GM12891 (cell line): ENCODE results near the gene ABCC1.

Experiments used
- POLR2A ChIP-seq: IDR thresholded peaks from 2 replicates; pipeline ENCODE4 v1.6.1; 2011; ENCODE audit warnings: low read depth, low read length, control low read depth
- POLR2AphosphoS5 ChIP-seq: IDR thresholded peaks from 2 replicates; pipeline ENCODE4 v1.6.1; 2011; ENCODE audit warnings: low read depth, low read length, control low read depth
- TAF1 ChIP-seq: IDR thresholded peaks from 2 replicates; pipeline ENCODE4 v1.6.1; 2011; ENCODE audit warnings: low read depth, low read length, control low read depth

GRCh38 chr16:16052916-16053315 is 103.5 kb downstream of the ABCC1 start:
- TF ChIP-seq POLR2A (no peak), POLR2AphosphoS5 (no peak), TAF1 (no peak)
